Central memory CD4-positive, alpha-beta T cell (primary cell): ENCODE data around the gene TUBGCP6.

Source experiments
- DNase-seq: peaks from one replicate; pipeline ENCODE4 v3.0.0; 2022

Gene TUBGCP6

DNA sequence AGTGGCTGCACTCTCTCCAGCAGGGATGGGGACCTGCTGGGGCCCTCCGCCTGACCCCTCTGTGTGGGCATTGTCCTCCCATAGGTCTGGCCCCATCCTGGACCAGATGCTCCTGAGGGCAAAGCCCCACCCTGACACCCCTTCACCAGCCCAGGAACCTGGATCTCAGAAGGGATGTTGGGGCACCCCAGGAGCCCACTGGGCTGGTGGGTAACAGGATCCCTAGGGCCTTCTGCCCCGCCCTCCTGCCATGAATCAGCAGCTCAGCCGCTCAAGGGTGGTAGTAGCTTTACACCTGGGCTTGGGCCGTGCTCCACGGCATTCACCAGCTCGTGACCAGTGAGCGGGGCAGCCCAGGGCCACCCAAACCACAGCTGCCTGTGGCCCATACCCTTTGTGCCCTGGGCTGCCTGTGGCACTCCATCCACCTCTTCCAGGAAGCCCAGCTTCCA lies 17.7 kb upstream of the TUBGCP6 start:
- DNase-seq: no peak

GRCh38 chr22:50261615-50262459 lies 17.0 kb upstream of the TUBGCP6 start, which contains the start of gene MAPK12:
TSS of gene MAPK12 (minus strand) at chr22:50261683. CDS start at chr22:50261509, 174 bp downstream.
- no peak for DNase-seq

- no peak for DNase-seq
These were observed 16.2 kb upstream of the TUBGCP6 start for GRCh38 chr22:50260801-50261614.

DNA sequence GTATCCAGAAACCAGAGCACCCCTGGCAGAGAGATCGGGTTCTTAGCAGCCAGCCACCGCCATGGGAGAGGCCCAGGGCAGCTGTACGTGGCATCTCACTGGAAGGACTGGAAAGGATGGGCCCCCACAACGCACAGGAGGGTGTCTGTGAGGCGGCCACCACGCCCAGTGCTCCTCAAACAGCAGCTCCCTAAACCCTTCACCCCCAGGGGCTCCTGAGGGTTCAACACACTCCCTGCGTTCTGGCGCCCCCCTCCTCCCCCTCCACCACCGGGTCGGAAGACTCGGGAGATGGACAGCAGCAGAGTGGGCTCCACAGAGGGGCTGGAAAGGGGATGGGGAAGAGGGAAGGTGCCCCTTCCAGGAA lies 15.6 kb upstream of the TUBGCP6 start:
- DNase-seq: no peak

GRCh38 chr22:50259302-50259701 lies 14.5 kb upstream of the TUBGCP6 start:
- no peak for DNase-seq

GRCh38 chr22:50258361-50259292 lies 13.8 kb upstream of the TUBGCP6 start:
- DNase-seq: no peak

GRCh38 chr22:50257451-50258360 lies 12.9 kb upstream of the TUBGCP6 start:
- no peak for DNase-seq

- DNase-seq: no peak
These were observed 12.2 kb upstream of the TUBGCP6 start for GRCh38 chr22:50257041-50257440.

DNA sequence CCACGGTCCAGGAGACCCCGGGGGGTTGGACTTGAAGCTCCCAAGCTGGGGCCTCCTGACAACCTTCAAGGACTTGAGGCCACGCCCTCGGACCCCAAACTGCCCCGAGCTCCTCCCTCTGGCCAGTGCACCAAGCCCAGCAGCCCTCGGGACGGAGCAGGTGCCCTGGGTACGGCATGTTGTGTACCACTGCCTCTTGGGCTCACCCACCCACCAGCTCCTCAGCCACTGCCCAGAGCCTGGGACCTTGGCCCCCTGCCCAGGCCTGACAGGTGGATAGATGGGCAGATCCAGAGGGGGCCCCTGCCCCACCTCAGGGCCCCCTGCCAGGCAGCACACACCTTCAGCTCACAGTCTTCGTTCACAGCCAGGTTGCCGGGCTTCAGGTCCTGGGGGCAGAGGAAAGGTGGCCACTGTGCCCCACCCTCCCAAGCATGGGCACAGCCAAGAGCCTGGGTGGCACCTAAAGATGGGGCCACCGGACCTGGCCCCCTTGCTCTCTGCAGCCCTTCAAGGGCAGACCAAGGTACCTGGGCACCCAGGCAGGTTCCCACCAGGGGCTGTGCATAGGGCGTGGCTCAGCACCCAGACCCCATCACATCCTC lies 11.5 kb upstream of the TUBGCP6 start:
- DNase-seq: no peak

DNA sequence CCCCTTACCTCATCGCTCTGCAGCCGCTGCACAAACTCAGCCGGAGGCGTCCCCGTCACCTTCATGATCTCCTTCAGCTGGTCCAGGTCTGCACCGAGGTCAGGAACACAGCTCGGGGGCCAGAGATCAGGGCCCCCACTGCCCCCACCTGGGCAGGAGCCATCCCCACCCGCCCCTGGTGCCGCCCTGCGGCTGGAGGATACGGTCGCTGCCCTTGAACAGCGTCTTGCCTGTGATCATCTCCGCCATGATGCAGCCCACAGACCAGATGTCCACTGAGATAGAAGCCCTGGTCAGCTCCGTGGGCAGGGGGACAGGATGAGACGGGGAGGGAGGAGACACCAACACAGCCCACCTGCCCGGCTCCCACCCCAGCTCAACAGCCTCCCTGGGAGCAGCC lies 10.8 kb upstream of the TUBGCP6 start:
- no peak for DNase-seq

GRCh38 chr22:50255099-50255498 lies 10.3 kb upstream of the TUBGCP6 start:
- DNase-seq: no peak

DNA sequence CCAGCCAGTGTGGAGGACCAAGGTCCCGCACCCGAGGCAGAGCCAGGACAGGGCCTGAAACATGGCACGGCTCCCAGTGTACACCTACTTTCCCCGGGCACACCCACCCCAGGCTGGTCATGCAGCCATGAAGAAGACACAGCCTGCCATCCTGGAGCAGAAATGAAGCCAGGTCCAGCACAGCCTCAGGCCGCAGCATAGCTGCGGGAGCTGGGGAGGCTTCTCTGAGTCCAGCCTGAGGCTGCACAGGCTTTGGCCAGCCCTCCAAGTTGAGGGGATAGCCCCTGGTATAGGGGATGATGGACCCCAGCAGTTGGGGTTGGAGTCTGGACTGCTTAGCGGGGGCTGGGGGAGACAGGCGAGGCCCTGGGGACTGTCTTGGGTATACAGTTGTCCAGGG lies 9.1 kb upstream of the TUBGCP6 start:
- DNase-seq: no peak

DNA sequence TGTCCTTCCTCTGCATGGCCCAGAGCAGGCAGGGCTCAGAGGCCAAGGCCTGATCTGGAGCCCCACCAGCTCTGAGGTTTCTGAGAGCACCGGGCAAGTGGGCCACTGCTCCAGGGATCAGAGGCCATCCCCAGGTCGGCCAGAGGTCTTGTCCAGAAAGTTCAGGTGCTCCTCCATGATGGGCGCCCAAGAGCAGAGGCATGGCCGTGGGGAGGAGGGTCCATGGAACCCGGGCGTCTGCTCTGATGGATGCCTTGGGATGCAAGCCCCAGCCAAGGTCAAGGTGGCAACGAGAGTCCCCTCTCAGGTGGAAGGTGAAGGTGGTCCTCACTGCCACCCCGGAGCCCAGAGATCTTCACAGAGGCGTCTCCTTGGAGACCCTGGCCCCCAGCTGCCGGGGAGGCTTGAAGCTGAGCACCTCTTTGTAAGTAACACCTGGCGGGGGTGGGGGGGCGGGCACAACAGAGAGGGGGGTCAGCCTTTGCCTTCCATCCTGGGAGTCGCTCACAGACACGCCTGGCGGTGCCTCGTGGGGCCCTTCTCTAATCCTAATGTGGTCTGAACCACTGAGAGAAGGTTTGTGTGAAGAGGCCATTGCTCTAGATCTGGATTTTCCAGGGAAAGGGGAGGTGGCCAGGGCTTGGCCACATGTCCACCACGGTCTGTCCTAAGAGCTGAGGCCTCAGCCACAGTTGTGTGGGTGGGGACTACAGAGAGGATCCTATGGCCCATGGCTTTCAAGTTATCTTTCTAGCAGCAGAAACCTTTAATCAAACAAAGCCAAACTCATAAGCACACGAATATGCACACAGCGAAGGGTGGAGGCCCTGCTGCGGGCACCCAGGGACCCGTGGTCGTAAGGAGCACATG lies 8.5 kb upstream of the TUBGCP6 start:
- DNase-seq: no peak

GRCh38 chr22:50252082-50253045 lies 7.5 kb upstream of the TUBGCP6 start:
- peak; percentile 60 for DNase-seq

GRCh38 chr22:50251477-50252081 lies 6.8 kb upstream of the TUBGCP6 start:
- no peak for DNase-seq

DNA sequence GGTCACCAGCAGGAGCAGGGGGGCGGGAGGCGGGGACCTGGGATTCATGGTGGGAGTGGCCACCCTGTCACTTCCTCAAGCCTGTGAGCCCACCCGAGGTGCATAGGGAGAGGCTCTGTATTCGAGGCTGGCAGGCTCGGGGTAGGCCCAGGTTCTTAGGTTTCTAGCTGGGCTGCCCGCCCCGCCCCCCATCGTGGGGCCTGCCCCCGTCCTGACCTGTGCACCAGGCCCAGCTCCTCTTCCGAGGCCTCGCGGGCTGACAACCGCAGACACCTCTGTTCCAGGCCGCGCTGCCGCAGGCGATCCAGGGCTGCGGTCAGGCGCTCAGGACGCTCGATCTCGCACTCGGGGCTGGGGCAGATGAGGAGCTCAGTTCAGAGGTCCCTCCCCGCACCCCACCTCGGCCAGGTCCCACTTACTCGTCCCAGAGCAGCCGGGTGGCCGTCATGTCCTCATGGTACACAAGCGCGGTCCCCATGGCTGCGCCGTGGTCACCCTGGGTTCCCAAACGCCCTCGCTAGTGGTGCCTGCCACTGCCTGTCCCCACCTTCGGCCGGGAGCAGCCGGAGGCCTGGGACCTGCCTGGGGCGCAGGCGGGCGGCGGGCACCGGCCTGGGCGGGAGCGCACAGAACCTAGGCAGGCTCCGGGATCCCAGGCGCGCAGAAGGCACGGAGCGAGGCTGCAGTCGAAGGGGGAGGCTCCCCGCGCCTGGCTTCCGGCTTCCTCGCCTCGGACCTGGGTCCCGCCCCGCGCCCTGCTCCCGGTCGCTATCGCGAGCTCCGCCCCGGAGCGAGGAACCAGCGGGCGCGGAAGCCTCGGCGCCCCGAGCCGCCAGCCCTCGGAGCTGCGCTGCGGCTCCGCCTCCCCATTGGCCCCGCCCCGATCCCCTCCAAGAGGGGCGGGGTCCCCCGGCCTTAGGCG lies 6.0 kb upstream of the TUBGCP6 start, which contains the start of gene HDAC10:
Gene HDAC10, minus strand, starts transcription at position 711 of the 922 bp plus-strand sequence. Its CDS starts 233 bp downstream, at position 478.
- peak; percentile 71 for DNase-seq

DNA sequence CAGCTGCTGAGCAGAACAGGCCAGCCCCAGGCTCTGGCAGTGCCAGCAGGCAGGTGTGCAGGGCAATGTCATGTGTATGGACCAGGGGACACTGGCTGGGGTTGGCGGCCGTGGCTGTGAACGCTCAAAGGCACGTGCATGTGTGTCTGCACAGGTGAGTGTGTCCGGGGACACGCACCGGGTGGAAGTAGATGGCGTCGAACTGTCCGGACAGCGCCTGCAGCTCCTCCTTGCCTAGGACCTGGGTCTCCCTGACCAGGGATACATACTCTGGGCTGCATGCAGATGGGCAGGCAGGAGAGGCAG lies 5.4 kb upstream of the TUBGCP6 start:
- DNase-seq: no peak
